HG03095 (cell line): ENCODE measurements around the gene ACOXL.
A peak's percentile ranks its signal among the peaks of the same experiment; 100 is the strongest.

ENCODE experiments used
- ATAC-seq: cut with Tn5 transposase; IDR thresholded peaks from one replicate; pipeline ENCODE4 v1.9.1; 2021; ENCODE audit warnings: moderate library complexity; ENCODE audit not compliant: unreplicated experiment

The ACOXL gene

DNA sequence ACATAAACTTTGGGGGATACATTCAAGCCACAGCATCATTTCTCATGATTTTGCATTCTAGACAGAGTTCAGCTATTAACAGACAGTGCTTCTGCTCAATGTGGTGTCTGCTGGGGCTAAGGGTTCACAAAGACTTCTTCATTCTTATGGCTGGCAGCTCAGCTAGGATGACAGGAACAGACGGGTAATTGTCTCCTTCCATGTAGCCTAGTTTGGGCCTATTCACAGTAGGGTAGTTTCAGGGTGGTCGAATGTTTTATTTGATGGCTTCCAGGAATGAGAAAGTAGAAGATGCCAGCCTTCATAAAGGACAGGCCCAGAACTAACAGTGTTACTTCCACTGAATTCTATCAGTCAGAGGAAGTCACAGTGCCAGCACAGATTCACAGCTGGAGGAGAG is 362.3 kb downstream of the ACOXL start:
- ATAC-seq, result no peak

GRCh38 chr2:111095434-111095833 is 363.1 kb downstream of the ACOXL start:
- ATAC-seq, result no peak

GRCh38 chr2:111099402-111099801 is 367.0 kb downstream of the ACOXL start:
- ATAC-seq, result no peak

DNA sequence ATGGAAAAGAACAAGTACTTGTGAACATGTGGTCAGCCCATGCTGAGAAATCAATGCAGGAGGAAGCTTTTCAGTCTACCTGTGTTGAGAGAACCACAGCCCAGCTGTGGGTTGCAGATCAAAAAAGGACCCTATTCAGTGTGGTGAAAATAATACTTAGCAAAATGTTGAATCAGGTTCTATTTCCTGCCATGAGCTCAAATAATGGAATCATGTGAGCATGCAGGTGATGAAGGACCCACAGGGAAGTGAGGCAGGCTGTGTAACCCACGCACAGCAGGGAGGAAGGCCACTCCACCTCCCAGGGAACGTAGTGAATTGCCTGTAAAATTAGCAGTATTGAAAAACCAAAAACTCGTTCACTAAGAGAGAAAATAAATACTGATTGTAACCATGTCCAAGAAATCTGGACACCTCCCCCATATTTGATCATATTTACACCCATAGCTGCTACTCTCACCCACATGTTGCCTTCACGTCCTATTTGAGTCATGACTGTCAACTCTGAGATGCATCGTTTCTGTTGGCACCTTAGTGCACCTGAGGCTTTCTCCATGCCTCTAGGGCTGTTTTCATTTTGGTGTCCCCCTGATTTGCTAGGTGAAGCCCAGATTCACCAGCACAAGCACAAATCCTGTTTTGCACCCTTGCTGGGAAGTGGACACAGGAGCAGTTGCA is 367.9 kb downstream of the ACOXL start:
- ATAC-seq, result peak; percentile 37

- ATAC-seq, result peak; percentile 68
Observed at GRCh38 chr2:111100765-111101162, 368.4 kb downstream of the ACOXL start.

- ATAC-seq, result no peak
Observed at GRCh38 chr2:111101592-111101991, 369.2 kb downstream of the ACOXL start.

- no peak for ATAC-seq
Observed at GRCh38 chr2:111102216-111102615, 369.8 kb downstream of the ACOXL start.

DNA sequence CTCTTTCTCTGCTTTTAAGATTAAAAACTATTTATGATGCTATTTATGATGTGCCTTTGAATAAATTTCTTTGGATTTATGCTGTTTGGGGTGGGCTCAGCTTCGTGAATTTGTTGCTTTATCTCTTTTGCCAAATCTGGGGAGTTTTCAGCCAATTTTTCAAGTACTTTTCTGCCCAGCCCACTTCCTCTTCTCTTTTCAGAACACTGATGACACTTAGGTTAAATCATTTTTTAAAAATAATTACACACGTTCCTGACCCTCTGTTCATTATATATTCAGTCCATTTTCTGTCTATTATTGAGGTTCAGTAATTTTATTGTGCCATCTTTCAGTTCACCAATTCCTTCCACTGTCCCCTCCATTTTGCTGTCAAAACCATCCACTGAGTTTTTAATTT is 373.6 kb downstream of the ACOXL start:
- ATAC-seq, result no peak

DNA sequence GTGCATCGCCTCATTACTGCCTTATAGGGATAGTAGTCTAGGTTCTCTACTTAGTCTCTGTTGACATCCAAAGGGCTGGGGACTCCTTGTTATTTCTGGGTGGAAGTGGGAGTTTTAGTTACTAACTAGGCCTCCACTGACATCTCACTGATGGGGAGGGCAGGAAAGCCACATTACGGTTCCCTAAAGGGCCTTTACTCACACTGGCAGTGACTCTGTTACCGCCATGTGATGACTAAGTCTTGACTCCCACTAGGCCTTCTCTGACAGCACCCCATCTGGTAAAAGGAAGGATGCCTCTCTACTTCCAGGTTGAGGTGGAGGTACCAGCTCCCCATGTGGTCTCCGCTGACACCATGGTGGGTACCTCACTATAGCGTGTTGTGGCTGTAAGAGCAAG is 374.3 kb downstream of the ACOXL start:
- ATAC-seq, result no peak

DNA sequence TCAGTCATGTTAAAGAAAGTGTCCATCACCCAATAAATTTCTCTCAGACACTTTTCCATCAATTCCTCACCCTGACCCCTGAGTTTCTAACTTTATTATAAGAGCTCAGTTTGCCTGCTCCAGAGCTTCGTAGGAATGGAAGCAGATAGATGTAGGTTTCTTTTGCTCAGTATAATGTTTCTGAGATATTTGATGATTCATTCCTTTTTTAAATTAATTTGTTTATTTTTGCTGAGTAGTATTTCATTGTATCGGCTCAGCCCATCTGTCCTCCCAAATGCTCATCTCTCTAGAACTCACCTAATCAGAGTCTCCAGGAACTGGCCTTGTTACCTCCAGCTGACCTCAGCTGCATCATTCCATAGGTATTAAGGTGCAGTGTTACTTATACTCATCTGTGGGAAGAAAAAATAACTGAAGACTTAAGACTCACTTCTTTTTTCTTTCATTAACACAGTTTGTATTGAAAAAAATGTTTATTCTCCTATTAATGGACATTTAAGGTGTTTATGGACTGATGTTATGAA is 376.4 kb downstream of the ACOXL start:
- ATAC-seq, result no peak

DNA sequence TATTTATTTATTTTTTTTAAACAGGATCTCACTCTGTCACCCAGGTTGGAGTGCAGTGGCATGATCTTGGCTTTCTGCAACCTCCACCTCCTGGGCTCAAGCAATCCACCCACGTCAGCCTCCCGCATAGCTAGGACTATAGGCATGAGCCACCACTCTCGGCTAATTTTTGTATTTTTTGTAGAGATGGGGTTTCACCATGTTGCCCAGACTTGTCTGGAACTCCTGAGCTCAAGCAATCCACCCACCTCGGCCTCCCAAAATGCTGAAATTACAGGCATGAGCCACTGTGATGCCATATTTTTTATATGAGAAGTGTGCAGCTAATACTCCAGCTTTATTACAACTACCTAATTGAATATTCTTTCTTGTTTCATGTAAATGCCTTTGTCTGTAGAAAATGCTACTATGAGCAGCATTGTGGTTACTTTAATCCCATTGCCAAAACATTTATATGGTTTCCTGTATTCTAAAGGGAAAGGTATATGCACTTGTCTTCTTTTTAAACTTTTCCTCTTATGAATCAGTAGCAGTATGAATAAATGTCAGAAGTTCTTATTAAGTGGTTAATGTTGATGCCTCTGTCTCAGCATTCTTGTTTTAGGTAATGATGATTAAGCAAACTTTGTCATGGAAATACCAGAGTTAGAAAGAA is 378.9 kb downstream of the ACOXL start:
- ATAC-seq, result no peak

- no peak for ATAC-seq
Observed at GRCh38 chr2:111113838-111114237, 381.5 kb downstream of the ACOXL start.

DNA sequence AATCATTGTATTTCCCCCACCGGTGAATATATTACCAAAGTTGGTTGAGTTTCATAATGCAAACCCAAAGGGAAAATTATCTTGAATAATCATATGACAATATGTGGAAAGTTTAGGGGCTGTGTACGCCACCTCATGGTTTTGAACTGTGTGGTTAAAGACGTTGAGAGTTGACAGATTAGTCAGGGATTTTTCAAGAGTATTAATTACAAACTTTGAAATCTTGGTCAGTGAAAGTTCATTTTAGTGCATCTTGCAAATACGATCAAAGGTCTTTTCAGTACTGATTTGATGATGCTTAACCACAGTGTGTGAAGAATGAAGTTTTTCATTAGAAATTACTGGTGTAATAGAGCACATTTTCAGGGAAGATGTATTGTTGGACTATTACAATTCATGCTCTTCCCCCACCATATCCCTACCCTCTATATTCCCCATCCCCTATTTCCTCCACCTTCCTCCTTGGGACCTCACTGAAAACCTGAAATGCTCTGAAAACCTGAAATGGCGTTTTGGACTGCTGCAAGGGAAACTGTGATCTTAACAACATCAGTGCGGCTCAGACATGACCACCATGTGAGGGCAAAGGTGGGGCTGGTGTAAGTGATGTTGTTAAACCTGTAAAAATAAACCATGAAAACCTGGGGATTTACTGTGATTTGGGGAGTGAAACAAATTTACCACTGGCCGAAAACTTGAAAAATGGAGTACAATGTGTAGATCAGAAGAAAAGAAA is 383.8 kb downstream of the ACOXL start:
- ATAC-seq, result no peak

DNA sequence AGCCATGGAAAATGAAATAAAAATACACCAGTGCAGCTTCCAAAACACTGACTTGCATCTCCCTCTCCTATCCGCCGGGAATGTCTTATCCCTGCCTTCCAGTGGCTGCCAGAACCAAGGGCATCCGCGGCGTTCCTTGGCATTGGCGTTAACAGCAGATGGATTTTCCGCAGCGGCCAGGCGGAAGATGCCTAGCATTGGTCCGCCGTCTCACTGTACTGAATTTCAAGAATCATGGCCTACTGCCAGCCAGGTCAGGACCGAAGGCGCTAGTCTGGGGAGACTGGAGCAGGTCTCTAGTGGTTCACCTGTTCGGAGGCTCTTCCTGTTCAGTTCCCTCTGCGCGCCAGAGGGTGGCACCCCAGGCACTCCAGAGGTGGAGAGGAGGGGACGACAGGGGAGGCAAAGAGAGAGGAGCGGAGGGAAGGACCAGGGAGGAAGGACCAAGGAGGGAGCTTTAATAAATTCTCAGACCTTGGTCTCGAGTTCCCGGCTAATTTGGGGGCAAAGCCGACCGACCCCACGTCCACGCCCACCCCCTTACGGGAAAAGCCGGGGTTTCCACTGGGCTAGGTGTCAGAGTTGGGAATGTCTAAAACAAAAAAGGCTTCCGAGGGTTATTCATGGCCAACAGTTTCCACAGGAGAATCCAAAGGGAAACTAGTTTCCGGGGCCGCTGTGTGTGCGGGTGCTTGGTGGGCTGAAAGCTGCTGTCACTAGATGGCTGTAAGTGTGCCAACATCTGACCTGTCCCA is 384.6 kb downstream of the ACOXL start:
- no peak for ATAC-seq

- no peak for ATAC-seq
Observed at GRCh38 chr2:111117598-111118480, 385.5 kb downstream of the ACOXL start.

GRCh38 chr2:111118481-111118980 is 386.2 kb downstream of the ACOXL start:
- ATAC-seq, result no peak

DNA sequence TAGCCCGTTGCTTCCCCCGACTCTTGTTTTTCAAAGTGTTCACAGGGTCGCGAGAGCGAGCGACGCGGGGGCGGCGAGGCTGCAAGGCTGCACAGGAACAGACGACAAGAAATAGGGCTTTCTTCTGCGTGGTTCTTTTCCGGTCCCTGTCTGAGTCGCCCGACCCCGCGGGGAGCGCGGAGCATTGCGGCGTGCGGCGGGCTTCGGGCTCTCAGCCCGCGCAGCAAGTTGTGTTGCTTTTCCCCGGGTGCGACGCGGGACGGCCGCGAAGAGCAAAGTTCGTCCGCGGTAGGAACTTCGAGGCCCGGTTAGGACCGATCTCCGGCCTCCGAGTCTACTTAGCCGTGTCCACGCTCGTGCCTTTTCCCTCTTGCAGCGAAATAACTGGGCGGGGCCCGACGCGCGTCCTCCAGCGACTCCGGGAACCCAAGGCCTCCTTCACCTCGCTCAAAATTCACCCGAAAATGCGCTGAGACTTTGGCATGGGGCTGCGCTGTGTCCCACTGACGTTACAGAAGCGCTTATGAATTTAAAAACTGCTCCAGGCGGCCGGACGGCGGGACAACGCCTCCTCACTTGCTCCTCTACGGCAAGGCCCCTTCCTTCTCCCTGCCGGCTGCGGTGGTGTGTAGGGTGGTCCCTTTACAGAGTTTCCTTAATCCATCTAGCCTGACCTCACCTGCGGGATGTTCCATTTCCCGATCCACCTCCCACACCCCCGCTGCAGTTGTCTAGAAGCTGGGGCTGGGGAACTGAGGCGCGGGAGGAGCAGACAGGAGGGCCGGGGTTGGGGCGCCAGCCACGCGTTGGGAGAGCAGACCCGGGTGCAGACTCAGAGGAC is 386.8 kb downstream of the ACOXL start:
- ATAC-seq, result no peak

- no peak for ATAC-seq
Observed at GRCh38 chr2:111119822-111120252, 387.5 kb downstream of the ACOXL start.
